Measurements from ENCODE around the gene HMG20B.

HMG20B gene

DNA sequence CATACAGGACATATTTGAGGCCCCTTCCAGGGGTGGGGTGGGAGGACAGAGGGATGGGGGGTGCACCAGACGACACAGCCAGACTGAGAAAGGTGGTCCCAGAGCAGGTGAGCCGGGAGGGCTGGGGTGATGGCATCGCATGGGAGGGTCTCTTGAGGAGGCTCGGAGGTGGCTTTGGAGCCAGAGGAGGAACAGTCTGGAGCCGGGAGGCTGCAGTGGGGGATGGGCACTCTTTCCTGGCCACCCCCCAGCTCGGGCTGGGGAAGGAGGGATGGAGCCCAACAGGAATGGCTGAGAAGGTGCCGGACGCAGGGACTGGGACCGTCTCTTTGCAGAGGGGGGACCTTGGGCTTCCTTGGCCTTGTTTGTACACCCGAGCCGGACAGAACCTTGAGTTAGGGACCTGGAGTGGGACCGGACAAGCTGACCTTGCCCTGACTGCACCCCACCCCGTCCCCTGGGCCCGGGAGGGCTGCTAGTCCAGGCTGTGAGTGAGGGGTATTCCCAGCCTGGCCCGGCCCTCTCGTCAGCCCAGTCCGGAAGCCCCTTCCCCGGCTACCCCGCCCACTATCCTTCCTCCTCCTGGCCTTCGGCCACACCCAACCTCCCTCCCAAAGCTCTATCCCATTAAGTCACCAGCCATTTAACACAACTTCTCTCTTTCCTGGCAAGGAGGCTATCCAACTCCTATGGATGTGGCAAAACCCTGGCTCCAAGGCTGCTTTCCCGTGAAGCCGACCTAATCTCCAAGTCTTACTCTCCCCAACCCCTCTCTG lies 34.7 kb downstream of the HMG20B start:
- DNase-seq (ENCODE audit: low read depth): no peak

DNA sequence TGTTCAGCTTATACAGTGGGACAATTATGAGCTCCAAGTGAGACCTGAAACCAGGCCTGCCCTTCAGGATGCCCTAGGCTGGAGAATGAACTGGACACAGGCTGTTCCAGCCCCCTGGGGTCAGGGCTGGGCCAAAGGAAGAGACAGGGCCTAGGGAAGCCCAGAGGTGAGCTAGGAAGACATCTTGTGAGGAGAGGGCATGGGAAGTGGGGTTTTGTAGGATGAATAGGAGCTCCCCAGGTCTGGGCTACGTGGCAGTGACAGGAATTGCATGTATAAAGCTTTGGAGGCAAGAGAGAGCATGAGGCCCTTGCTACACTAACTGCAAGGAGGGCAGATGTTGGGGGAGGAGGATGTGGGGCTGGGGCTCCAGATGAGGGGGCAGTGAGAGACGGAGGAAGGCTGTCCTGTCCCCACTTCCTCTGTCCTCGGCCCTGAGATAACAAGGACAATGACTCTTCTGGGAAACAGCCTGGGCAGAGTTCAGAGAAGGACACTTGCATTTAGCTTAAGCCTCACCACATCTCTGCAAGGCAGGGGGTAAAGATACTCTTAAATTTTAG lies 35.4 kb downstream of the HMG20B start:
- no peak for DNase-seq (ENCODE audit: low read depth)

DNA sequence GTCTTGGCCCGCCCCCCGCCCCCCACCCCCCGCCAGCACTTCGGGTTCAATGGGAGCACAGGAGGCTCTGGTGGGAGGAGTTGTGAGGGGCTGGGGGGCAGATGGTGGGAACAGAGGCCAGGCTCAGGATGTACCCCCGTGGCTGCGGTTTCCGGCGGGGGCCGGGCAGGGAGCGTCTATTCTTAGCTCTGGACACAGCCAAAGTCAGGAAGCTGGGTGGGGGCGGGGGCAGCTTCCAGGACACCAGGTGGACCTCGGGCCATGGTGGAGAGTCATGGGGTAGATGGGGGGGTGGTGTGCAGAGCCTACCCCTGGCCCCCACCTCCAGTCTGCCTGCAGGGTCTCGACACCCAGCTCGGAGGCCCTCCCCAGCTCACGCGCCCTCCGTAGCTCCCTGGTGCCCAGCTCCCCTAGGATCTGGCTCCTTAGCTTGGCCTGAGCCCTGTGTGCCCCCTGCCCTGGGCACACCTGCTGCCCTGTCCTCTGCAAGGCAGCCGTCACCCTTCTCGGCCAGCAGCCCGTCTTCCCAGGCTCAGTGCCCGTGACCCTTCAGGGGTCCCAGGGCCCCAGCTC lies 36.1 kb downstream of the HMG20B start:
- no peak for DNase-seq (ENCODE audit: low read depth)

DNA sequence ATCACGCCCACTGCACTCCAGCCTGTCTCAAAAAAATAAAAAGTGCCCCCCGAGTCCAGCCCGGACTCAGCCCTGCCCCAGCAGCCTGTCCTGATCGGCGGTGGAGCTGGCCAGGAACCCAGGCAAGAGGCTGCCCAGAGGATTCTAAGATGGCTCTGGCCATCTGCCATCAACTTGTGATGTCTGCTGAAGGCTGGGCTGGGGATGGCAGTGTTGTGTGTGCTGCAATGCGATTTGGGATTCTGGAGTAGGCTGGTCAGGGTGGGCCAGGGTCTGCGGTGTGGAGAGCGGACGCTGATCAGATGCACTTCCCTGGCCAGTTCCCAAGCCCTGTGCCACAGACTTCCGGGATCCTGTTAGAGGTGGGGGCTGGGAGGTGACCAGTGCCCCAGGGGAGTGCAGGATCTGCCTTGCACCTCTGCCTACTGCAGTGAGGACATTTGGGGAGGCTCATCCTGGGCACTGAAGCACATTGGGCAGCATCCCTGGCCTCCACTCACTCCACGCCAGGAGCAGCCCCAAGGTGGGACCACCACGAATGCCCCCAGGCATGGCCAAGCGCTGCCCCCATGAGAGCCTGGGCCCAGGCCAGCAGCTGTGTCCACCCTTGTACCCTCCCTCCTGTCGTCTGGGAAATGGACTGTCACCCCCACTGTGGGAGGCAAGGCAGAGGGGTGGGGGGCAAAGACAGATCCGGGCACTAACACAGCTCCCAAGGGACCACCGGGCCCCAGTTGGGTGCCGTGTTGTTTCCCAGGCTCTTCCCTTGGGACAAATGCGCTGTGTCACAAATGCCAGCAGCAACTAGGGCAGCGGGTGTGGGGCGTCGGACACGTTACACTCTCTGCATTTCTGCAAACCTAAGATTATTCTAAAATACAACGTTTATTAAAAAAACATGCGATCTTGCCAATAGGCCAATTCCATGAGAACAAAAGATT lies 37.3 kb downstream of the HMG20B start:
- DNase-seq (ENCODE audit: low read depth): no peak

DNA sequence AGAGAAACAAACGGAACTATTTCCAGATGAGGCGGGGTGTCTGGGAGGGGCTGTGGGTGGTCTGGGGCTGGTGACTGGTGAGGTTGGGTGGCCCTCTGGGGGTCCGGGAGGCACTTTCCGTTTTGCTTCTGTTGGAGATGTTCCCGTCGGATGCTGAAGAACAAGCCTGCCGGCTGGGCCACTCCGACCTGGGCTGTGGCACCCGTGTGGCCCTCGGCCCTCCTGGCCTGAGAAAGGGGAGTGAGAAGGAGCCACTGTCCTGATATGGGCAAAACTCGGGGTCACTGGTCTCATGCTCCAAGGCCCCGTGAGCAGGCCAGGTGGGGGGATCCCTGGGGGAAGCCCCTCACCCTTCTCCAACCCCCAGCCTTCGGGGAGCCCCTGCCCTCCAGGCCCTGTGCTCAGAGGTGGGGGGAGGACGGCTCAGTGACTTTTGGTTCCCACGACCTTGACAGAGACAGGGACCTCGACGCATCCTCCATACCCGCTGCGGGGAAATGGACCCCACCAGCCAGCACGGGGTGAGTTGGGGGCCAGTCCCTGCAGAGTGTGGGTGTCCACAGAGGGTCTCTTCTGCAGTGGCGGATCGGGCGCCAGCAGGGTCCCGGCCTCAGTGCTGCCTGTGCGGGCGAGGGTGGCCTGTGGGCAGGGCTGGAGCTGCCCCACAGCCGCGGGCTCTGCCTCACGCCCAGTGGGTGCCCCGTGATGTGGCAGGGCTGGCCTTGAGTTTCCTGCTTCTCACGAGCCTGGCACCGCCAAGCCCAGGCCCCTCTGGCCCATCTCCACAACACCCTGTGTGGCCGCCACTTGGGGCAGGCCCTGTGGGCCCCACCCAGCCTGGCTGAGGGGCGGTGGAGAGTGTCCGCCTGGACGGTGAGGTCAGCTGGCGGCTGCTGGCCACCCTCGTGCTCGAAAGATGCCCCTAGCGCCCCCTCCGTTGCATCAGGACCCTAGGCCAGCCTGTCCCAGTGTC lies 38.3 kb downstream of the HMG20B start:
- no peak for DNase-seq (ENCODE audit: low read depth)

DNA sequence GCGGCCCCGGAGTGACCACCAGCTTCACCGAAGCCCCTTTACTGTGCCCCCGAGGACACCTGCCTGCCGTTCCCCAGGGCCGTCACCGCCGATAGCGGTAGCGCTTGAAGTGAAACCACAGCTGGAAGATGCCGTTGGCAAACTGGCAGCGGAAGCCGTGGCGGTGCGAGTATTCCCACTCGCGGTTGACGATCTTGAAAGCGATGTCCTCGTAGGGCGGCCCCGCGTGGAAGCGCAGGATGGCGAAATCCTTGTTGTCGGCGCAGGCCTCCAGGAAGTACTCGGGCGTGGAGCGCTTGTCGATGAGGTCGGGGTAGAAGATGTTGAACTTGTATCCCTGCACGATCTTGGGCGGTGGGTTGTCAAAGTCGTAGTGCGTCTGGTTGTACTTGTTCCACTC lies 39.1 kb downstream of the HMG20B start:
- DNase-seq (ENCODE audit: low read depth): no peak

DNA sequence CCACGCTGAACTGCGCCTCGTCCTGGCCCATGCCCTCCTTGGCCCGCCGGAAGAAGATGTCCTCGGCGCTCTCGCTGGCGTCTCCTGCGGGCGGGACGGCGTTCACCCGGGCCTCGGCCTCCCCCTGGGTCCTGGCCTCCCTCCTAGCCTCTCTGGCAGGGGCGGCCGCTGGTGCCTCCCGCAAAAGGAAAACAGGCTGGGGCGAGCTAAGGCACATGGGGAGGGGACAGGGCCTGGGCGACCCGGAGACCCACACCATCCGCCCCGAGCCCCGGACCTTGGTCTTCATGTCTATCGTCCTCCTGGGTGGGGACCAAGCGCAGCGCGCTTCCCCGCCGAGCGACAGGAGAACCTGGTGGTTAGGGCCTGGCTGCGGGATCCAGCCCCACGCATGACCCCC lies 39.6 kb downstream of the HMG20B start:
- no peak for DNase-seq (ENCODE audit: low read depth)

DNA sequence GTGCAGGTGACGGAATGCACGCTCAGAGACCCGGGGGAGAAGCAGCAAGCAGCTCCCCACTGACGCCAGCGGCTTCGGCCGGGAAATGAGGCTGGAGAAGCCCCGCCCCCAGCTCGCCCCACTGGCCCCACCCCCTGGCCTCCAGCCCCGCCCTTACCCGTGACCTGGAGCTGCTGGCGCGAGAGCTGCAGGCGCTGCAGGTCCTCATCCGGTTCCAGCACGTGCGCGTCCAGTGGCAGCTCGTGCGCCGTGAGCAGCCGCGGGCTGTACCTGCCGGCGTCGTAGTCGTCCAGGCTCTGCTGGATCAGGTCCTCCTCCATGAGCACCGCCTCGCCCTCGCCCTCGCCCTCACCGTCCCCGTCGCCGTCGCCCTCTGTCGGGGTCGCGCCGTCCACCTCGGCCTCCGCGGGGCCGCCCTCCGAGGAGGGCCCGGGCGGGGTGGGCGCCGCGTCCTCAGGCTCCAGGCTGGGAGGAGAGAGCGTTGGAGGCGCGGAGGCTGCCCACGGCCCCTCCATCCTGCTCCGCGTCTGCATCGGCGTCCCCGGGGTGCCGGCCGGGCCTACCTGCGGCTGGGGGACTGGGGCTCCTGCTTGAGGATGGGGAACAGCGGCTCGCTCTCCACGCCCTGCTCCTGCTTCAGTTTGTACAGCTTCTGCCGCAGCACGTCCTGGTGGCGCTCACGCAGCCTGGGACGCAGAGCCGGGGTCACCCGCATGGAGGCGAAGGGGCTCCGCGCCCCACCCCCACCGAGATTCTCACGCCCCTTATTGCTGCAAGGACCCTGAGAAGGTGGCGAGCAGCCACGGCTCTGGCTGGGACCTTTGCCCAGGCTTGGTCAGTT lies 40.4 kb downstream of the HMG20B start:
- no peak for DNase-seq (ENCODE audit: low read depth)

DNA sequence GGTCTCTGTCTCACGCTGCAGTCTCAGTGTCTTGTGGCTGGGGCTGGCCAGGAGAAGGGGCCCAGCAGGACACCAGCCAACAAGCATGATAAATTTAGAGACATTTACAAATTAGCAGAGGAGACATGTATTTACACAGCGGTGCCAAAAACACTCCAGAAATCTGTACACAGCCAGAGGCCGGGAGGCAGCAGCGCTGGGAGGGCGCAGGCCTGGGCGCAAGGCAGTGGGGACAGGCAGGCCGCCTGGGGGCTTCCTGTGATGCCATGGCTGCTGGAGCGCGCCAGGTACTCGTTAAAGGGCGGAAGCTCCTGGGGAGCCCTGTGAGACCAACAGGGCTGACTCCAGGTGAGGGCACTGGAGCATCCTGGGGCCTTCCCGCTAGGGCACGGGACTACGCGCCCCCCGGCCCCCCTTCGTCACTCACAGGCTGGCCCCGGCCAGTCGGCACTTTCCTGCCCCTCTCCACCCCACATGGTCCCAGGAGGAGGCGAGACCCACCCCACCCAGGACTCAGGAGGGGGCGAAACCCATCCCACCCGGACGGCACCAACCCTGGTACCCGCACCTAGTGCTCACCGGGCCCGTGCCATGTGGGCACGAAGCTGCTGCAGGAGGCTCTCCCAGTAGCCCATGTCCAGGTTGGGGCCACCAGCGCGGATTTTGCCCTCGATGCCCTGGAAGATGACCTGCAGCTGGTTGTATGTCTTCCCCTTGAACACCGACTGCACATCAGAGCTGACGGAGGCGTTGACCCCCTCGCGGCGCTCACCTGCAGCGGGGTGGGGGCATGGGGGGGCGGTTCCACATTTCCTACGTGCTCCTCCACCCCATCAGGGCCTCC lies 41.3 kb downstream of the HMG20B start:
- no peak for DNase-seq (ENCODE audit: low read depth)

DNA sequence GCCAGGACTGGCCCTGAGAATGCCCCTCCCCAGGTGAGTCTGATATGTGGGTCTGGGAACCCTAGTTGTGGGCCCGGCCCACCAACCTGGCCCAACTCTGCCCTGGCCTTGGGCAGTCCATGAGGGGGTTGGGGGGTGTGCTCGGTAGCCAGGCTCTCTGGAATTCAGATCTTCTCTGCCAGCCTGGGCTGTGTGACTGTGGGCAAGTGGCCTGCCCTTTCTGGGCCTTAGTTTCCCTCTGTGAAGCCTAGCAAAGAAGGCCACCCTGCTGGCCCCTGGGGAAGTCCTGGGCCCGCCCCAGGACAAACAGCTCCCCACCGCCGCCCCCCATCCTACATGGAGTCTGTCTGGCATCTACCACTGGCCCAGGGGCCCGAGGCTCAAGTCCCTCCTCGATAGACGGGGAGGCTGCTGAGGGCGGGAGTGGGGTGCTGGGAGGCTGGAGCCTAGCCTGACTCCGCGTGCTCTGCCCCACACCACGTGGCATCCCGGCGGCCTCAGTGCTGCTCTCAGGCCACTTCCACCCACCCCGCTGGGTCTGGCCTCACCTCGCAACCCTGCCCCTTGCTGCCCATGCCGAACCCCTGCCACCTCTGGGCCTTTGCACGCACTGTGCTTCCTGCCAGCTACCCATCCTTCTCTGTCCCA lies 42.2 kb downstream of the HMG20B start:
- no peak for DNase-seq (ENCODE audit: low read depth)

DNA sequence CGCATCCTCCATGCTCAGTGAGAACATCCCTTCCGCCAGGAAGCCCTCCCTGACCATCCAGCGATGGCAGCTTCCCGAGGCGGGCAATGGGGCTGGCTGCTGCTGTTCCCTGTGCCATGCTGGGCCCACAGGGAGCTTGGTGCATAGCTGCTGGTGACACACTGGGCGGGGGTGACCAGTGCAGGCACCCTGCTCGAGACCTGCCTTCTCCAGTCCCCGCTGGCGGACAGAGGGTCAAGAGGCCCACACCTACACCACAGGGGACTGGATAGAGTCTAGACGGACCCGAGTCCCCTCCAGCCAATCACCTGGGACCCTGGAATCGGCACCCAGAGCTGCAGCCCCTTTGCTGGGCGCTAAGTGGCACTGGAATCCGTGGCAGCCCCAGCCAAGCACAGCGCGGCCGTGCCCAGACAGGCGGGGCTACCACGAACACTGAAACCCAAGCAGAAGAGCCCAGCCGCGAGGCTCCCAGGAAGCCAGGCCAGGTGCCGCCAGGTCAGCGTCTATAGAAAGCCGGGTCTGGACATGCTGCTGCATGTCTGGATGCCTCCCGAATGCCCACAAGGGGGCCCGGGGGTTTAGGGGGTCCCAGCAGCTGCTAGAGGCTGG lies 42.9 kb downstream of the HMG20B start:
- DNase-seq (ENCODE audit: low read depth): no peak

DNA sequence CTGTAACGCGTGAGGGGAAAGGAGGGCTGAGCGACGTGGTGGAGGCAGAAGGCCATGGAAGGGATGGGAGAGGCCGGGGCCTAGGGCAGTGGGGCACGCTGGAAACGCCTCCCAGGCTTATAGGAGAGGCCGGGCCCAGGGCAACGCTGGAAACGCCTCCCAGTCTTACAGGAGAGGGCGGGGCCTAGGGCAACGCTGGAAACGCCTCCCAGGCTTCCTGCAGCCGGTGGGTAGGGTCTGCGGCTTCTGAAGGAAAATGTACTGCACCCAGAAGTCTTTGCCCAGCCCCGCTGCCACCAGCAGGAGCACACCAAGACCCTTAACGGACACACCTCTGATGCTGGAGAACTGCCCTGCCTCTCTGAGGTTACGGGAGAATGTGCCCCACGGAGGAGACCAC lies 44.7 kb downstream of the HMG20B start:
- DNase-seq (ENCODE audit: low read depth): no peak

DNA sequence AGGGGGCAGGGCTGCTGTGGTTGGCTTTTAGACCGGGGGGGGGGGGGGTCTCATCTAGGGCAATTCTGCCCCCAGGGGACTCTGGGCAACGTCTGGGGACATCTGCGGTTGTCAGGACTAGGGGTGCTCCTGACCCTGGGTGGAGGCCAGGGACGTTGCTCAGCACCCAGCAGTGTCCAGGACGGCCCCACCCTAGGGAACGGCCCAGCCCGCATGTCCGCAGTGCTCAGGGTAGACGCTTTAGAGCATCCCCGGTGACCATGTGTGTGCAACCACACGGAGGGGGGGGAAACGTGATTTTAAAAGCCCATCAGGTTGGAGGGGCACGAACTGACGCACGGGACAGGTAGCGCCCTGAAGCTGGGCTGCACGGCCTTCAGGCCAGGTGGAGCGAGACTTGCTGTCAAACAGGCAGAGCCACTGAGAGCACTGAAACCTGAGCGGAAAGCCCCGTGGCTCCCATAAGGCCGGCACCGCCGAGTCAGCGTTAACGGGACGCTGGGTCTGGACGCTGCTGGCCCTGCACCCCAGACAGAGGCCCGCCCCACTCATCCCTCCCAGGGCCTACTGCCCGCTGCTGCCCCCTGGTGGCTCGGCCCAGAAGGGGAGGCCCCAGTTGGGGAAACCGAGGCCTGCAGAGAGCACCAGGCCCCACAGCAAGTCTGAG lies 45.5 kb downstream of the HMG20B start:
- peak; percentile 26 for DNase-seq (ENCODE audit: low read depth)

DNA sequence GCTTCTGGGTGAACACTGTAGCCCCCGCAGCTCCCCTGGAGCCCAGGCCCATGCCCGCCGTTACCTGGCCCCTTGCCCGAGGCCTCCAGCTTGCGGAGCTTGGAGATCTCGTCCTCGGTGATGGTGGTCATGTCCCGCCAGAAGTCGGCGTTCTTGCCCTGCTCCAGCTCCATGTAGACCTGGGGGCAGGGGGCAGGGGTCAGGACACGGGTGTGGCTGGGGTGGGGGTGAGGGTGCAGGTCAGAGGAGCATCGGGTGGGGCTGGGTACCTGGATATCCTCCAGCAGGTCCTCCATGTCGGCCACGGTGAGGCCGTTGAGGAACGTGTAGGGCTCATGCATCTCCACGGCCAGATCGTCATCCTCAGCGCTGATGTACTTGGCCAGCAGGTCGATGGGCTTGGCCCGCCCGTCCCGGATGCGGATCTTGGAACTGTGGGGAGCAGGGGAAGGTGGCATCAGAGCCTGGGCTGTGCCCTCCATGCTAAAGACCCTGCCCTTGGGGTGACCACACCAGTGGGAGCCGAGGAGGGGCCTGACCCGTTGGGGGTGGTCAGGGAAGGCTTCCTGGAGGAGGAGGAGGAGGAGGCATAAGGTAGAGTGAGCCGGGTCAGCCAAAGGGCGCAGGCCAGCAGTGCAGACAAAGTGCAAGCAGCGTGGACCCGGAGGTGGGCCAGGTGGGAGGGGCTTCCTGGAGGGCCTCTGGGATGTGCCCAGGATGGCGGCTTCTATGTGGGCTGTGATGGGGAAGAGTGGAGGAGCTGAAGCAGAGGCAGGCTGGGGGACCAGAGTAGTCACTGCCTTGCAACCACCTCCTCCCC lies 46.3 kb downstream of the HMG20B start:
- no peak for DNase-seq (ENCODE audit: low read depth)

DNA sequence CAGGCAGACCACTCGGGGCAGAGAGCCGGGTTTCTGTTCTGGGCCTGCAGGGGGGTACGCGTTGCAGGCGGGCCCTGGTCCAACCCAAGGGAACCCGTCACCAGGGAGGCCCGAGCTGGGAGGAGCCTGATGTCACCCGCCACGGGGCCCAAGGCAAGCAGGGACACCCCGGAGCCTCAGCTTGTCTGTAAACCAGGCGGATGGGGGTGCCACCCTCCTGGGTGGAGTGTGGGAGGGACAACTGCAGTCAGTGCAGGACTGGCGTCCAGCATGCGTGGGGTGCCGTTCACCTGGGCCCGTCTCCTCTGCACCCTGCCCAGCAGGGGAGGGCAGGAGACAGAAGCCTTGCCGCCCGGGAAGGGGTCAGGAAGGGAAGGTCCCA lies 46.9 kb downstream of the HMG20B start:
- DNase-seq (ENCODE audit: low read depth): no peak

DNA sequence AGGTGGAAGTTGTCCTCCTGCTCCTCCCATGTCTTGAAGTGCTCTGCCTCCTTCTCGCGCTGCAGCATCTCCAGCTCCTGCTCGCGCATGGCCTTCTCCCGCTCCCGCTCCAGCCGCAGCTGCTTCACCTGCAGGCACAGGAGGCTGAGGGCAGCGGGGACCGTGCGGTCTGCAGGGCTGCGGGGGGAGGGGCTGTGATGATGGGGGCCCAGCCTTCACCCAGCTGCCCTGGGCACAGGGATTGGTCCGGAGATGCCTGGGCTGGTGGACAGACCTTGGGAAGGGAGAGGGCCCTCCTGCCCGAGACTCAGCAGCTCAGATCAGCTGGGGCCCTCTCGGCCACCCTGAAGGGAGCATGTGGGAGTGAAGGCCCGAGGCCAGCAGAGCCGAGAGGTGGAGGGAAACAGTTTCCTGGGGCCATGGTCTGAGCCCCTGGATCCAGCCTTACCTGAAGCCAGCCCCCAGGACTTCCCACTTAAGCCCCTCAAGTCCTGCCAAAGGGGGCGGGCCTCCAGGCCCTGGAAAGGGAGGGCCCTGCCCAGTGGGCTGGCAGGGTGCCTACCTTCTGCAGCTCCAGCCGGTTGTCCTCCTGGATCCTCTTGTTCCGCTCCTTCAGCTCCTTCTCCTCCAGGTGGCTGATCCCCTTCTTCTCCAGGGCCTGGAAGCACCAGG lies 47.5 kb downstream of the HMG20B start:
- no peak for DNase-seq (ENCODE audit: low read depth)
